Heart left ventricle (tissue), 16 donors: ENCODE measurements around the gene GRWD1. TPM values are rescaled to one million over a fixed set of nuclear protein-coding genes. Genes with fewer than 3 reads are reported as not detected.

Source experiments
- ATAC-seq, 4 donors: fragments of 200-7000 bp; cut with Tn5 transposase; one replicate each; pipeline ENCODE4 v1.9.1; 2020 to 2022; ENCODE audit warnings: moderate library complexity in 4 of 4, mild to moderate bottlenecking in 3 of 4, moderate number of reproducible peaks in 1 of 4
- DNase-seq, 5 donors: peaks; one replicate each; pipeline ENCODE4 v3.0.0-alpha.2; 2020
- H3K27ac ChIP-seq, 12 donors: fragments of 200-600 bp; sonication (generic) in 4 of 12; one replicate each; pipeline versions ENCODE4 v1.5.0 to v1.8.0; 2016 to 2022; ENCODE audit warnings: mild to moderate bottlenecking in 2 of 12
- H3K27me3 ChIP-seq, 9 donors: fragments of 200-600 bp; sonication (generic) in 2 of 9; one replicate each; pipeline versions ENCODE4 v1.5.1 to v1.8.0; 2016 to 2022; ENCODE audit warnings: mild to moderate bottlenecking in 3 of 9
- H3K36me3 ChIP-seq, 9 donors: fragments of 200-600 bp; sonication (generic) in 2 of 9; one replicate each; pipeline versions ENCODE4 v1.5.0 to v1.8.0; 2018 to 2022; ENCODE audit warnings: mild to moderate bottlenecking in 2 of 9
- H3K4me1 ChIP-seq, 12 donors: fragments of 200-600 bp; sonication (generic) in 4 of 12; one replicate each; pipeline versions ENCODE4 v1.5.0 to v1.8.0; 2016 to 2022; ENCODE audit warnings: mild to moderate bottlenecking in 3 of 12
- H3K4me3 ChIP-seq, 12 donors: fragments of 200-600 bp; sonication (generic) in 4 of 12; one replicate each; pipeline versions ENCODE4 v1.5.0 to v1.8.0; 2017 to 2022; ENCODE audit warnings: mild to moderate bottlenecking in 9 of 12, moderate library complexity in 4 of 12
- H3K9me3 ChIP-seq, 12 donors: fragments of 200-600 bp; sonication (generic) in 4 of 12; one replicate each; pipeline versions ENCODE4 v1.5.0 to v1.8.0; 2016 to 2022; ENCODE audit warnings: mild to moderate bottlenecking in 1 of 12
- CTCF ChIP-seq, 12 donors: fragments of 200-600 bp; sonication (generic) in 4 of 12; IDR thresholded peaks; one replicate each; pipeline versions ENCODE4 v1.5.0 to v1.8.0; 2018 to 2022; ENCODE audit warnings: antibody characterized with exemption in 12 of 12, mild to moderate bottlenecking in 5 of 12
- POLR2A ChIP-seq, 2 donors: fragments of 450-650 bp; IDR thresholded peaks; one replicate each; pipeline ENCODE4 v1.6.1; 2017; ENCODE audit warnings: antibody characterized with exemption in 2 of 2, mild to moderate bottlenecking in 2 of 2, moderate library complexity in 2 of 2
- WGBS, 4 donors: extraction: QIAGEN DNeasy Blood & Tissue Kit in 2 of 4; methylation state at CpG; one replicate each; pipeline versions ENCODE4 v1.1.5 to v1.1.7; 2013 to 2018; 5-methylcytosine and 5-hydroxymethylcytosine counted together
- intact Hi-C, 10 donors: fragments of 100-400 bp; cut with DNase I; formaldehyde crosslinking; loops; one replicate each; pipeline versions ENCODE4 v1.11.1 to v1.14.2; 2022
- polyA plus RNA-seq, 2 donors: library from polyadenylated mRNA; stranded (reverse); fragments of 200-250 nt; gene quantifications; one replicate each; pipeline ENCODE4 v1.2.3, GENCODE V29; 2013
- total RNA-seq, 9 donors: library from RNA; depleted of rRNA in 2 of 9; stranded (reverse); fragments of >200 nt in 2 of 9; fragmentation: NEBNext Ultra II Directional in 3 of 9; extraction: Animal tissue kit (Norgen Biotek cat#: 25700) in 3 of 9; gene quantifications; one replicate each; pipeline versions ENCODE4 v1.1.0 to v1.2.4, GENCODE V29; 2016 to 2023
- donor health status: ischemic (EF 13 %, LVEDD 7.1; RV severe dilation, severe dysfunction).
- donor health status: healthy with polysubstance abuse.
- donor health status: DM: no; HTN: yes; CAD: no.
- donor health status: DM: no; HTN: no; CAD: no.
- donor health status: ischemic (EF 25% LVEDD 6.9; RV normal size, moderate dysfunction).
- donor health status: ischemic (EF 25% LVEDD 5.7; RV mildly dilated, moderate dysfunction).
- donor health status: healthy.
- donor health status: DM: yes; HTN: yes; CAD: no.
- donor health status: ischemic (EF 35%, LVEDD 5.7; RV mildly dilated, moderate dysfunction).
- donor health status: nonischemic (EF 11% LVEDD 7.7; RV severe dilation, severe dysfunction).
- donor health status: DM: yes; HTN: yes; CAD: no.
- donor health status: PGD.
- donor health status: ischemic (EF 29% LVEDD 5.4; RV normal size, mild dysfunction).
- donor health status: nonischemic (EF 23%, LVEDD 6.1; RV moderate dilation, normal function).

Gene GRWD1
- total and polyA plus RNA-seq, 11 donors = 5.1 to 35.4 (median 19.0) TPM

- Histone ChIP-seq H3K9me3 (no peaks in the 10 kb centered on the region), H3K27me3 (peaks cover 0 to 10% (median 4%) of the 10 kb centered on the region in 9 donors), H3K36me3 (peaks cover 2 to 66% (median 63%) of the 10 kb centered on the region in 9 donors), H3K4me3 (no peak overlapping the region), H3K4me1 (peaks cover 0 to 26% (median 19%) of the 10 kb centered on the region in 12 donors), H3K27ac (no peak overlapping the region)
- intact Hi-C loops = loop anchor here in 2 of 10 donors (5.0 kb wide), 2 partner anchors 56 to 126 kb away; partner anchors contain the start of genes GRIN2D (in 1 of the 2) and KDELR1 (in 1 of the 2)
- WGBS, 4 donors = 87 to 96% (median 94%) methylated on average over 4 of the region's 4 CpGs
- no peak for DNase-seq
- no peak for ATAC-seq
- TF ChIP-seq POLR2A (IDR thresholded peaks at IDR 0.05) (no peak), CTCF (IDR thresholded peaks at IDR 0.05) (no peak)
These were observed 2.8 kb downstream of the GRWD1 start for GRCh38 chr19:48448563-48448962.

GRCh38 chr19:48450441-48450840 lies 4.7 kb downstream of the GRWD1 start:
- intact Hi-C loops = no loop called here
- H3K27me3 ChIP-seq = no peaks in the 10 kb centered on the region
- 87 to 95% (median 94%) methylated on average over 17 to 23 of the region's 23 CpGs for WGBS, 4 donors
- peaks cover 0 to 11% (median 6%) of the 10 kb centered on the region in 12 donors for H3K4me1 ChIP-seq
- ATAC-seq = no peak
- H3K9me3 ChIP-seq = no peaks in the 10 kb centered on the region
- H3K27ac ChIP-seq = no peak overlapping the region
- no peak for DNase-seq
- no peak overlapping the region for H3K4me3 ChIP-seq
- H3K36me3 ChIP-seq = peaks cover 2 to 74% (median 70%) of the 10 kb centered on the region in 9 donors
- no peak for TF ChIP-seq POLR2A (IDR thresholded peaks at IDR 0.05)
- TF ChIP-seq CTCF (IDR thresholded peaks at IDR 0.05) = no peak

GRCh38 chr19:48450863-48451262 lies 5.1 kb downstream of the GRWD1 start:
- intact Hi-C loops = no loop called here
- DNase-seq = no peak
- Histone ChIP-seq H3K4me1 (peaks cover 0 to 11% (median 6%) of the 10 kb centered on the region in 12 donors), H3K27me3 (no peaks in the 10 kb centered on the region), H3K36me3 (peaks cover 2 to 76% (median 73%) of the 10 kb centered on the region in 9 donors), H3K4me3 (no peak overlapping the region), H3K9me3 (no peaks in the 10 kb centered on the region), H3K27ac (no peak overlapping the region)
- WGBS, 4 donors = 95 to 97% (median 96%) methylated on average over 12 to 15 of the region's 15 CpGs
- TF ChIP-seq CTCF (IDR thresholded peaks at IDR 0.05) (no peak), POLR2A (IDR thresholded peaks at IDR 0.05) (no peak)
- ATAC-seq = no peak

- 84 to 89% (median 86%) methylated on average over 12 of the region's 12 CpGs for WGBS, 4 donors
- DNase-seq (no peak), ATAC-seq (no peak)
- H3K27me3 ChIP-seq = no peaks in the 10 kb centered on the region
- H3K36me3 ChIP-seq = peaks cover 2 to 83% (median 76%) of the 10 kb centered on the region in 9 donors
- H3K4me3 ChIP-seq = no peak overlapping the region
- TF ChIP-seq CTCF (IDR thresholded peaks at IDR 0.05) (no peak), POLR2A (IDR thresholded peaks at IDR 0.05) (no peak)
- H3K9me3 ChIP-seq = no peaks in the 10 kb centered on the region
- H3K27ac ChIP-seq = no peak overlapping the region
- intact Hi-C loops = no loop called here
- peaks cover 0 to 5% (median under 1%) of the 10 kb centered on the region in 12 donors for H3K4me1 ChIP-seq
These were observed 5.8 kb downstream of the GRWD1 start for GRCh38 chr19:48451624-48452023.
